H9 (cell line): ENCODE data around the gene TPP2. TPM values are rescaled to one million over a fixed set of nuclear protein-coding genes. Genes with fewer than 3 reads are reported as not detected.

ENCODE experiments used
- DNase-seq: peaks from one replicate; pipeline ENCODE4 v3.0.0-alpha.2; 2017
- H2AFZ ChIP-seq: one replicate; pipeline ENCODE4 v1.6.1; 2013; ENCODE audit warnings: mild to moderate bottlenecking, low read length, control low read depth, moderate library complexity
- H2AK5ac ChIP-seq: 2 replicates; pipeline ENCODE4 v1.6.1; 2013; ENCODE audit warnings: low read length, control low read depth, mixed read lengths; ENCODE audit not compliant: insufficient read length
- H2BK120ac ChIP-seq: one replicate; pipeline ENCODE4 v1.6.1; 2013; ENCODE audit warnings: low read depth, mild to moderate bottlenecking, low read length, control low read depth, inconsistent platforms; ENCODE audit not compliant: poor library complexity, severe bottlenecking
- H2BK12ac ChIP-seq: 2 replicates; pipeline ENCODE4 v1.6.1; 2013; ENCODE audit warnings: low read length, control low read depth, mixed read lengths, low read depth; ENCODE audit not compliant: insufficient read length
- H2BK15ac ChIP-seq: 2 replicates; pipeline ENCODE4 v1.6.1; 2013; ENCODE audit warnings: low read depth, low read length, control low read depth
- H2BK20ac ChIP-seq: one replicate; pipeline ENCODE4 v1.6.1; 2013; ENCODE audit warnings: low read depth, mild to moderate bottlenecking, low read length, control low read depth, inconsistent platforms; ENCODE audit not compliant: poor library complexity, severe bottlenecking
- H2BK5ac ChIP-seq: 2 replicates; pipeline ENCODE4 v1.6.1; 2013; ENCODE audit warnings: low read length, control low read depth, mixed read lengths; ENCODE audit not compliant: insufficient read length
- H3K14ac ChIP-seq: 2 replicates; pipeline ENCODE4 v1.6.1; 2013; ENCODE audit warnings: low read length, control low read depth; ENCODE audit not compliant: insufficient read depth
- H3K18ac ChIP-seq: 2 replicates; pipeline ENCODE4 v1.6.1; 2013; ENCODE audit warnings: low read depth, mild to moderate bottlenecking, mixed read lengths, low read length, control low read depth; ENCODE audit not compliant: insufficient read length
- H3K23ac ChIP-seq: 2 replicates; pipeline ENCODE4 v1.6.1; 2013; ENCODE audit warnings: low read length, control low read depth, mixed read lengths, low read depth; ENCODE audit not compliant: insufficient read length
- H3K23me2 ChIP-seq: 2 replicates; pipeline ENCODE4 v1.6.1; 2013; ENCODE audit warnings: low read depth, mild to moderate bottlenecking, mixed read lengths, low read length, control low read depth; ENCODE audit not compliant: insufficient read length, poor library complexity, severe bottlenecking
- H3K27ac ChIP-seq: 2 replicates; pipeline ENCODE4 v1.5.1; 2013; ENCODE audit warnings: low read length, control low read depth, mixed read lengths, low read depth; ENCODE audit not compliant: insufficient read length
- H3K27me3 ChIP-seq: 2 replicates; pipeline ENCODE4 v1.6.1; 2013; ENCODE audit warnings: low read length, control low read depth, inconsistent platforms; ENCODE audit not compliant: insufficient read depth
- H3K4ac ChIP-seq: 2 replicates; pipeline ENCODE4 v1.6.1; 2013; ENCODE audit warnings: low read depth, mild to moderate bottlenecking, control low read depth, inconsistent platforms, low read length, moderate library complexity
- H3K4me1 ChIP-seq: 2 replicates; pipeline ENCODE4 v1.6.1; 2013; ENCODE audit warnings: low read length, control low read depth, inconsistent platforms; ENCODE audit not compliant: insufficient read depth
- H3K4me2 ChIP-seq: 2 replicates; pipeline ENCODE4 v1.6.1; 2013; ENCODE audit warnings: low read length, control low read depth, mixed read lengths; ENCODE audit not compliant: insufficient read length, insufficient read depth
- H3K56ac ChIP-seq: 2 replicates; pipeline ENCODE4 v1.6.1; 2013; ENCODE audit warnings: low read depth, mild to moderate bottlenecking, mixed read lengths, low read length, control low read depth; ENCODE audit not compliant: insufficient read length
- H3K79me1 ChIP-seq: 2 replicates; pipeline ENCODE4 v1.6.1; 2013; ENCODE audit warnings: low read depth, mild to moderate bottlenecking, moderate library complexity, low read length, control low read depth, inconsistent platforms; ENCODE audit not compliant: insufficient read depth, poor library complexity, severe bottlenecking
- H3K79me2 ChIP-seq: 2 replicates; pipeline ENCODE4 v1.6.1; 2013; ENCODE audit warnings: low read length, control low read depth, inconsistent platforms; ENCODE audit not compliant: insufficient read depth
- H3K9ac ChIP-seq: 2 replicates; pipeline ENCODE4 v1.6.1; 2013; ENCODE audit warnings: low read length, control low read depth, mixed read lengths; ENCODE audit not compliant: insufficient read length; ENCODE audit errors: extremely low read depth
- H3K9me3 ChIP-seq: one replicate; pipeline ENCODE4 v1.6.1; 2013; ENCODE audit warnings: low read depth, low read length, inconsistent platforms; ENCODE audit not compliant: control insufficient read depth
- H3T11ph ChIP-seq: one replicate; pipeline ENCODE4 v1.6.1; 2013; ENCODE audit warnings: mild to moderate bottlenecking, low read length, control low read depth, inconsistent platforms
- H4K20me1 ChIP-seq: one replicate; pipeline ENCODE4 v1.6.1; 2013; ENCODE audit not compliant: control insufficient read depth, insufficient read length, insufficient read depth
- H4K5ac ChIP-seq: 2 replicates; pipeline ENCODE4 v1.6.1; 2013; ENCODE audit warnings: low read depth, mild to moderate bottlenecking, mixed read lengths, low read length, control low read depth; ENCODE audit not compliant: insufficient read length
- H4K8ac ChIP-seq: replicated peaks from 2 replicates; pipeline ENCODE4 v1.6.1; 2013; ENCODE audit warnings: low read length, control low read depth, mixed read lengths, low read depth; ENCODE audit not compliant: insufficient read length
- H4K91ac ChIP-seq: 2 replicates; pipeline ENCODE4 v1.6.1; 2013; ENCODE audit warnings: low read depth, mild to moderate bottlenecking, moderate library complexity, mixed read lengths, low read length, control low read depth; ENCODE audit not compliant: insufficient read length
- H3K27ac Mint-ChIP-seq, 3 experiments: 2 replicates in 2 of 3; 3 replicates in 1 of 3; pipeline ENCODE4 v1.8.0; 2020 to 2021; ENCODE audit warnings: mixed read lengths in 3 of 3, mild to moderate bottlenecking in 1 of 3, moderate library complexity in 1 of 3
- H3K27me3 Mint-ChIP-seq: 2 replicates; pipeline ENCODE4 v1.8.0; 2021; ENCODE audit warnings: low read depth, mild to moderate bottlenecking, moderate library complexity, mixed read lengths
- H3K36me3 Mint-ChIP-seq, 3 experiments: 2 replicates in 2 of 3; 3 replicates in 1 of 3; pipeline ENCODE4 v1.8.0; 2020 to 2021; ENCODE audit warnings: low read depth in 3 of 3, mixed read lengths in 3 of 3; ENCODE audit not compliant: insufficient read depth in 1 of 3
- H3K4me1 Mint-ChIP-seq, 2 experiments: 2 replicates each; pipeline ENCODE4 v1.8.0; 2020; ENCODE audit warnings: mixed read lengths in 2 of 2
- H3K4me3 Mint-ChIP-seq, 2 experiments: 2 replicates in 1 of 2; 3 replicates in 1 of 2; pipeline ENCODE4 v1.8.0; 2020 to 2021; ENCODE audit warnings: mild to moderate bottlenecking in 2 of 2, mixed read lengths in 2 of 2, moderate library complexity in 1 of 2
- H3K9me3 Mint-ChIP-seq, 2 experiments: 2 replicates in 1 of 2; 3 replicates in 1 of 2; pipeline ENCODE4 v1.8.0; 2020; ENCODE audit warnings: mild to moderate bottlenecking in 2 of 2, mixed read lengths in 2 of 2, moderate library complexity in 1 of 2
- total RNA-seq: library from RNA; stranded (reverse); gene quantifications from 2 replicates; pipeline ENCODE4 v1.2.1, GENCODE V29; 2021
- TF ChIP-seq, protein P1 (sequence below): fragments of 200-600 bp; sonication (generic); conservative IDR thresholded peaks from 3 replicates; pipeline ENCODE4 v1.8.0; 2021; ENCODE audit warnings: antibody characterized with exemption, mild to moderate bottlenecking

Gene TPP2
- total RNA-seq, 1 experiment from 2014 or later, result 63.5 TPM

DNA sequence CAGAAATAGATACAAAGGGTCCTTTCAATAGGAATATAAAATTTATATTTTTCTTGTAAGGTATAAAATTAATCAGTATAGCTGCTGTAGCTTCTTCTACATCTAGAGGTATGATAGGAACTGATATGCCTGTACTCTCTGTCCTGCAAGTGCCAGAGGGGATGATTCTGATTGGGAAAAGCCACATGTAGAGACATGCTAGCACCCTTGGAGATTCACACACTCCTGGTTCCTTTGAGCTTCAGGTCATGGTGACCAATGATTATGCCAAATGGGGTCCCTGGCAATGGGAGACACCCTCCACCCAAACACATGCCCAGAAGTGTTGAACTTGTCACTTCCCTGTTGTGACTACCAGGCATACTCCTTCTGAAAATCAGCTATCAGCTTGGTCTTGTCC, 112.8 kb downstream of the TPP2 start:
- H3T11ph ChIP-seq, result no peak overlapping the region
- no peak overlapping the region for H4K8ac ChIP-seq
- no peak overlapping the region for H3K4me2 ChIP-seq
- H4K20me1 ChIP-seq, result no peaks in the 10 kb centered on the region
- no peak overlapping the region for H2BK15ac ChIP-seq
- H2BK20ac ChIP-seq, result no peak overlapping the region
- no peak overlapping the region for H4K91ac ChIP-seq
- H3K27ac ChIP-seq, result no peak overlapping the region
- no peak overlapping the region for H3K56ac ChIP-seq
- no peak overlapping the region for H2AFZ ChIP-seq
- no peaks in the 10 kb centered on the region for H3K9me3 ChIP-seq
- no peaks in the 10 kb centered on the region for H3K4me1 Mint-ChIP-seq
- no peaks in the 10 kb centered on the region for H3K23me2 ChIP-seq
- no peaks in the 10 kb centered on the region for H3K79me1 ChIP-seq
- H3K4ac ChIP-seq, result no peak overlapping the region
- H3K27me3 ChIP-seq, result no peaks in the 10 kb centered on the region
- TF ChIP-seq, protein P1, sequence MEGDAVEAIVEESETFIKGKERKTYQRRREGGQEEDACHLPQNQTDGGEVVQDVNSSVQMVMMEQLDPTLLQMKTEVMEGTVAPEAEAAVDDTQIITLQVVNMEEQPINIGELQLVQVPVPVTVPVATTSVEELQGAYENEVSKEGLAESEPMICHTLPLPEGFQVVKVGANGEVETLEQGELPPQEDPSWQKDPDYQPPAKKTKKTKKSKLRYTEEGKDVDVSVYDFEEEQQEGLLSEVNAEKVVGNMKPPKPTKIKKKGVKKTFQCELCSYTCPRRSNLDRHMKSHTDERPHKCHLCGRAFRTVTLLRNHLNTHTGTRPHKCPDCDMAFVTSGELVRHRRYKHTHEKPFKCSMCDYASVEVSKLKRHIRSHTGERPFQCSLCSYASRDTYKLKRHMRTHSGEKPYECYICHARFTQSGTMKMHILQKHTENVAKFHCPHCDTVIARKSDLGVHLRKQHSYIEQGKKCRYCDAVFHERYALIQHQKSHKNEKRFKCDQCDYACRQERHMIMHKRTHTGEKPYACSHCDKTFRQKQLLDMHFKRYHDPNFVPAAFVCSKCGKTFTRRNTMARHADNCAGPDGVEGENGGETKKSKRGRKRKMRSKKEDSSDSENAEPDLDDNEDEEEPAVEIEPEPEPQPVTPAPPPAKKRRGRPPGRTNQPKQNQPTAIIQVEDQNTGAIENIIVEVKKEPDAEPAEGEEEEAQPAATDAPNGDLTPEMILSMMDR, result no peak
- H3K4me1 ChIP-seq, result no peaks in the 10 kb centered on the region
- no peak overlapping the region for H3K18ac ChIP-seq
- H2AK5ac ChIP-seq, result no peak overlapping the region
- H3K23ac ChIP-seq, result no peak overlapping the region
- no peaks in the 10 kb centered on the region for H3K27me3 Mint-ChIP-seq
- H3K79me2 ChIP-seq, result no peaks in the 10 kb centered on the region
- no peak overlapping the region for H2BK5ac ChIP-seq
- 0 out of 5 replicates have a peak, but pooled peaks cover 4 to 6% of the 10 kb centered on the region in 2 experiments for H3K9me3 Mint-ChIP-seq
- no peak overlapping the region for H3K14ac ChIP-seq
- no peak overlapping the region for H3K4me3 Mint-ChIP-seq
- no peak overlapping the region for H2BK12ac ChIP-seq
- no peak overlapping the region for H2BK120ac ChIP-seq
- H3K36me3 Mint-ChIP-seq, result no peaks in the 10 kb centered on the region; a peak in 1 of 7 replicates
- no peak overlapping the region for H3K9ac ChIP-seq
- H4K5ac ChIP-seq, result no peak overlapping the region
- no peak overlapping the region for H3K27ac Mint-ChIP-seq
- no peak for DNase-seq
